Measurements from ENCODE around the gene DLG2. TPM values are rescaled to one million over a fixed set of nuclear protein-coding genes. Genes with fewer than 3 reads are reported as not detected.

The DLG2 gene
- total RNA-seq, 1 experiment from 2014 or later: 12.1 TPM

GRCh38 chr11:85171648-85172257 lies 455.4 kb downstream of the DLG2 start:
- Histone ChIP-seq H3K9me3 (replicated peaks) (peaks cover 6% of the 10 kb centered on the region), H3K4me1 (peaks cover 5% of the 10 kb centered on the region; the same call in 1 of the 2 replicates), H3K27me3 (no peaks in the 10 kb centered on the region), H3K36me3 (no peaks in the 10 kb centered on the region), H3K4me3 (no peak overlapping the region), H3K27ac (no peak overlapping the region)
- DNase-seq: no peak

GRCh38 chr11:85170184-85170583 lies 457.0 kb downstream of the DLG2 start:
- H3K4me1 ChIP-seq: peaks cover 5% of the 10 kb centered on the region; the same call in 1 of the 2 replicates
- H3K27ac ChIP-seq: no peak overlapping the region
- H3K36me3 ChIP-seq: no peaks in the 10 kb centered on the region
- H3K27me3 ChIP-seq: no peaks in the 10 kb centered on the region
- peaks cover 4% of the 10 kb centered on the region for H3K9me3 ChIP-seq (replicated peaks)
- H3K4me3 ChIP-seq: no peak overlapping the region
- peak in 1 of 2 experiments; percentile 15 for DNase-seq

GRCh38 chr11:85167471-85167870 lies 459.7 kb downstream of the DLG2 start:
- Histone ChIP-seq H3K36me3 (no peaks in the 10 kb centered on the region), H3K27ac (no peak overlapping the region), H3K4me3 (no peak overlapping the region), H3K4me1 (peaks cover 5% of the 10 kb centered on the region; the same call in 1 of the 2 replicates), H3K27me3 (no peaks in the 10 kb centered on the region), H3K9me3 (replicated peaks) (peaks cover 2% of the 10 kb centered on the region)
- DNase-seq: no peak

GRCh38 chr11:85167038-85167437 lies 460.1 kb downstream of the DLG2 start:
- Histone ChIP-seq H3K4me1 (peaks cover 5% of the 10 kb centered on the region; the same call in 1 of the 2 replicates), H3K9me3 (replicated peaks) (no peaks in the 10 kb centered on the region; the same call in 1 of the 2 replicates), H3K27ac (no peak overlapping the region), H3K36me3 (no peaks in the 10 kb centered on the region), H3K27me3 (no peaks in the 10 kb centered on the region), H3K4me3 (no peak overlapping the region)
- DNase-seq: no peak

- Histone ChIP-seq H3K27ac (no peak overlapping the region), H3K27me3 (no peaks in the 10 kb centered on the region), H3K4me3 (no peak overlapping the region), H3K4me1 (peaks cover 5% of the 10 kb centered on the region; the same call in 1 of the 2 replicates), H3K9me3 (replicated peaks) (no peaks in the 10 kb centered on the region; the same call in 1 of the 2 replicates), H3K36me3 (no peaks in the 10 kb centered on the region)
- no peak for DNase-seq
Measured at GRCh38 chr11:85165819-85166218, 461.3 kb downstream of the DLG2 start.

- no peak overlapping the region for H3K4me3 ChIP-seq
- H3K27me3 ChIP-seq: no peaks in the 10 kb centered on the region
- H3K27ac ChIP-seq: no peak overlapping the region
- H3K9me3 ChIP-seq (replicated peaks): no peaks in the 10 kb centered on the region; the same call in 1 of the 2 replicates
- H3K4me1 ChIP-seq: no peaks in the 10 kb centered on the region
- no peaks in the 10 kb centered on the region for H3K36me3 ChIP-seq
- DNase-seq: no peak
Measured at GRCh38 chr11:85164743-85165142, 462.4 kb downstream of the DLG2 start.

- H3K4me3 ChIP-seq: no peak overlapping the region
- H3K27me3 ChIP-seq: no peaks in the 10 kb centered on the region
- H3K27ac ChIP-seq: no peak overlapping the region
- no peaks in the 10 kb centered on the region for H3K4me1 ChIP-seq
- H3K36me3 ChIP-seq: 0 out of 2 replicates have a peak, but pooled peaks cover 5% of the 10 kb centered on the region
- H3K9me3 ChIP-seq (replicated peaks): no peaks in the 10 kb centered on the region; the same call in 1 of the 2 replicates
- no peak for DNase-seq
Measured at GRCh38 chr11:85154294-85154693, 472.9 kb downstream of the DLG2 start.

- Histone ChIP-seq H3K4me3 (no peak overlapping the region), H3K27ac (no peak overlapping the region), H3K9me3 (replicated peaks) (no peaks in the 10 kb centered on the region), H3K4me1 (no peaks in the 10 kb centered on the region; the same call in 1 of the 2 replicates), H3K27me3 (no peaks in the 10 kb centered on the region), H3K36me3 (no peaks in the 10 kb centered on the region)
- peak in 1 of 2 experiments; percentile 13 for DNase-seq
Measured at GRCh38 chr11:85137597-85137996, 489.5 kb downstream of the DLG2 start.

- Histone ChIP-seq H3K27ac (peak overlapping the region; percentile 41; the same call in 1 of the 2 replicates), H3K36me3 (no peaks in the 10 kb centered on the region), H3K4me1 (peaks cover 6% of the 10 kb centered on the region), H3K9me3 (replicated peaks) (no peaks in the 10 kb centered on the region), H3K27me3 (no peaks in the 10 kb centered on the region), H3K4me3 (peak overlapping the region; percentile 55; the same call in 1 of the 2 replicates)
- DNase-seq: peak in 1 of 2 experiments; percentile 42
Measured at GRCh38 chr11:85133636-85134035, 493.5 kb downstream of the DLG2 start.

- no peaks in the 10 kb centered on the region for H3K9me3 ChIP-seq (replicated peaks)
Measured at GRCh38 chr11:85132851-85133585, 494.1 kb downstream of the DLG2 start.

GRCh38 chr11:85127349-85127748 lies 499.8 kb downstream of the DLG2 start:
- H3K4me3 ChIP-seq: no peak overlapping the region

More at GRCh38 chr11:85132851-85133585, 494.1 kb downstream of the DLG2 start:
- peak; percentile 66 to 84 for DNase-seq
- Histone ChIP-seq H3K27me3 (no peaks in the 10 kb centered on the region), H3K36me3 (no peaks in the 10 kb centered on the region), H3K4me1 (peaks cover 6% of the 10 kb centered on the region), H3K4me3 (peak overlapping the region; percentile 55), H3K27ac (peak overlapping the region; percentile 41)

GRCh38 chr11:85123752-85124231 lies 503.4 kb downstream of the DLG2 start:
- Histone ChIP-seq H3K9me3 (replicated peaks) (no peaks in the 10 kb centered on the region), H3K36me3 (no peaks in the 10 kb centered on the region), H3K27ac (no peak overlapping the region), H3K4me1 (no peaks in the 10 kb centered on the region; the same call in 1 of the 2 replicates), H3K4me3 (no peak overlapping the region), H3K27me3 (no peaks in the 10 kb centered on the region)
- no peak for DNase-seq

More at GRCh38 chr11:85127349-85127748, 499.8 kb downstream of the DLG2 start:
- no peaks in the 10 kb centered on the region for H3K27me3 ChIP-seq
- peaks cover 6% of the 10 kb centered on the region; the same call in 1 of the 2 replicates for H3K4me1 ChIP-seq
- H3K27ac ChIP-seq: no peak overlapping the region
- H3K36me3 ChIP-seq: no peaks in the 10 kb centered on the region
- DNase-seq: no peak
- no peaks in the 10 kb centered on the region for H3K9me3 ChIP-seq (replicated peaks)

GRCh38 chr11:85118151-85118550 lies 509.0 kb downstream of the DLG2 start:
- no peaks in the 10 kb centered on the region for H3K9me3 ChIP-seq (replicated peaks)
- no peaks in the 10 kb centered on the region for H3K36me3 ChIP-seq
- no peak overlapping the region for H3K4me3 ChIP-seq
- no peaks in the 10 kb centered on the region; the same call in 1 of the 2 replicates for H3K4me1 ChIP-seq
- no peak for DNase-seq
- H3K27ac ChIP-seq: no peak overlapping the region
- H3K27me3 ChIP-seq: no peaks in the 10 kb centered on the region

- DNase-seq: peak in 1 of 2 experiments; percentile 9
- no peak overlapping the region for H3K27ac ChIP-seq
- H3K27me3 ChIP-seq: no peaks in the 10 kb centered on the region
- no peaks in the 10 kb centered on the region; the same call in 1 of the 2 replicates for H3K4me1 ChIP-seq
- no peak overlapping the region for H3K4me3 ChIP-seq
- H3K36me3 ChIP-seq: no peaks in the 10 kb centered on the region
- H3K9me3 ChIP-seq (replicated peaks): no peaks in the 10 kb centered on the region
Measured at GRCh38 chr11:85115798-85116197, 511.3 kb downstream of the DLG2 start.

- DNase-seq: peak in 1 of 2 experiments; percentile 12
- Histone ChIP-seq H3K27ac (no peak overlapping the region), H3K4me1 (no peaks in the 10 kb centered on the region; the same call in 1 of the 2 replicates), H3K9me3 (replicated peaks) (no peaks in the 10 kb centered on the region), H3K36me3 (no peaks in the 10 kb centered on the region), H3K4me3 (no peak overlapping the region), H3K27me3 (no peaks in the 10 kb centered on the region)
Measured at GRCh38 chr11:85114786-85115185, 512.4 kb downstream of the DLG2 start.

All from SJCRH30 (cell line).